ENCODE measurements around the gene DNAH11. TPM values are rescaled to one million over a fixed set of nuclear protein-coding genes. Genes with fewer than 3 reads are reported as not detected.

The DNAH11 gene
- total and polyA plus RNA-seq, 2 of the 13 experiments (the other 11 are each of a cell fraction or from before 2014, with no cell fraction given): not detected

DNA sequence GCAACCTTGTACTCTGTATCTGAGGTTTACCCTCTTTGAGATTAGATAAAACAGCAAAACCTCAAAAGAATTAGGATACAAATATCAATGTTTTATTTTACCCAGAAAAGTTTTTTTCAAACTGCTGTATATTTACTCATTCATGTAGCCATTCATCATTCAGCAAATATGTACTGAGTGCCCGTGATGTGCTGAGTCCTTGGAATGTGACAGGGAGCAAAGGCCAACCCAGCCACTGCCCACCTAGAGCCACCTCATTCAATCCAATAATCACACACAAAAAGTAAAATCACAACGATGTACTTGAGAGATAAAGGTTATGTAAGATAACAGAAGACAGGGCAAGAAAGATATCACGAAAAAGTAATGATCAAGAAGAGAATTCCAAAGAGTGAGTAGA lies 215.4 kb downstream of the DNAH11 start (continued):
- TF ChIP-seq ZNF670 (CRISPR knock-in tag; IDR thresholded peaks at IDR 0.05; ENCODE audit: borderline replicate concordance) (no peak), TP53 (CRISPR knock-in tag; conservative IDR thresholded peaks at IDR 0.05) (no peak), ZBTB33 (CRISPR knock-in tag; IDR thresholded peaks at IDR 0.05) (no peak), JDP2 (CRISPR knock-in tag; IDR thresholded peaks at IDR 0.05; ENCODE audit: borderline replicate concordance) (no peak), ZSCAN31 (CRISPR knock-in tag; IDR thresholded peaks at IDR 0.05; ENCODE audit: low read depth) (no peak), TEAD3 (CRISPR knock-in tag; optimal IDR thresholded peaks at IDR 0.05; ENCODE audit: borderline replicate concordance) (peak; percentile 53), ATRX (CRISPR knock-in tag; IDR thresholded peaks at IDR 0.05; ENCODE audit: borderline replicate concordance) (no peak), KDM3A (CRISPR knock-in tag; IDR thresholded peaks at IDR 0.05; ENCODE audit: low read depth) (no peak), ZFY (CRISPR knock-in tag; IDR thresholded peaks at IDR 0.05) (no peak), UBTF (CRISPR knock-in tag; IDR thresholded peaks at IDR 0.05) (no peak), TRAFD1 (CRISPR knock-in tag; IDR thresholded peaks at IDR 0.05; ENCODE audit: borderline replicate concordance) (no peak), ZSCAN20 (CRISPR knock-in tag; IDR thresholded peaks at IDR 0.05; ENCODE audit: borderline replicate concordance) (no peak), ZNF10 (CRISPR knock-in tag; IDR thresholded peaks at IDR 0.05; ENCODE audit: borderline replicate concordance, low read depth) (no peak), ZNF335 (CRISPR knock-in tag; IDR thresholded peaks at IDR 0.05) (no peak), KDM2A (CRISPR knock-in tag; IDR thresholded peaks at IDR 0.05; ENCODE audit: borderline replicate concordance, low read depth) (no peak), KMT2A (CRISPR knock-in tag; IDR thresholded peaks at IDR 0.05) (no peak), FOSL2 (CRISPR knock-in tag; IDR thresholded peaks at IDR 0.05) (0 out of 2 replicates have a peak, but pooled peaks have one; percentile 23), GATA4 (IDR thresholded peaks at IDR 0.05; ENCODE audit: borderline replicate concordance, low read depth) (no peak), NR2F1 (CRISPR knock-in tag; IDR thresholded peaks at IDR 0.05) (0 out of 4 replicates have a peak, but pooled peaks of 1 of the 2 experiments have one; percentile 28), SP140L (CRISPR knock-in tag; IDR thresholded peaks at IDR 0.05; ENCODE audit: borderline replicate concordance) (no peak), KLF9 (CRISPR knock-in tag; IDR thresholded peaks at IDR 0.05; ENCODE audit: low read depth) (no peak)

All from HepG2 (cell line).